ENCODE data around the gene USF1. TPM values are rescaled to one million over a fixed set of nuclear protein-coding genes. Genes with fewer than 3 reads are reported as not detected.

The USF1 gene
- total RNA-seq, 2 donors from 2014 or later: 57.9 to 69.4 TPM

DNA sequence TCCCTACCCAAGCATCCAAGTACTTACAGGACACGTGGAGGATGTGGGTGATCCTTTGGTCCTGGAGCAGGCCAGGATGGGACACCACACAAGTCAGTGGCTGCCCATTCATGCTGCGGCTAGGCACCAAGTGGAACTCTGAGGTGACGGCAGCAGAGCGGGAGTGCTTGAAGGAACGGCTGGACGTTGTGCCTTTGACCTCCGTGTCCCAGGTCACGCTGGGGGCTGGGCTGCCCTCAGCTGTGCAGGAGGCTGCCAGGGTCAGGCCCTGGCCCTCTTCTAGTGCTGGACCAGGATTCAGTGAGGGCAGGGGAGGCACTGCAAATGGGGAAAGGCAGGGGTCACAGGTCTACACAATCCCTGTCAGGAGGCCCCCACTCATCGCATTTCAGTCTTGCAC is 31.6 kb upstream of the USF1 start:
- no peaks in the 10 kb centered on the region for H3K27me3 ChIP-seq (replicated peaks; ENCODE audit: insufficient read depth)
- no peaks in the 10 kb centered on the region for H3K4me1 ChIP-seq (ENCODE audit: control insufficient read depth in 1 of 2, low read depth in 2 of 2)
- TF ChIP-seq, protein P1, sequence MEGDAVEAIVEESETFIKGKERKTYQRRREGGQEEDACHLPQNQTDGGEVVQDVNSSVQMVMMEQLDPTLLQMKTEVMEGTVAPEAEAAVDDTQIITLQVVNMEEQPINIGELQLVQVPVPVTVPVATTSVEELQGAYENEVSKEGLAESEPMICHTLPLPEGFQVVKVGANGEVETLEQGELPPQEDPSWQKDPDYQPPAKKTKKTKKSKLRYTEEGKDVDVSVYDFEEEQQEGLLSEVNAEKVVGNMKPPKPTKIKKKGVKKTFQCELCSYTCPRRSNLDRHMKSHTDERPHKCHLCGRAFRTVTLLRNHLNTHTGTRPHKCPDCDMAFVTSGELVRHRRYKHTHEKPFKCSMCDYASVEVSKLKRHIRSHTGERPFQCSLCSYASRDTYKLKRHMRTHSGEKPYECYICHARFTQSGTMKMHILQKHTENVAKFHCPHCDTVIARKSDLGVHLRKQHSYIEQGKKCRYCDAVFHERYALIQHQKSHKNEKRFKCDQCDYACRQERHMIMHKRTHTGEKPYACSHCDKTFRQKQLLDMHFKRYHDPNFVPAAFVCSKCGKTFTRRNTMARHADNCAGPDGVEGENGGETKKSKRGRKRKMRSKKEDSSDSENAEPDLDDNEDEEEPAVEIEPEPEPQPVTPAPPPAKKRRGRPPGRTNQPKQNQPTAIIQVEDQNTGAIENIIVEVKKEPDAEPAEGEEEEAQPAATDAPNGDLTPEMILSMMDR (IDR thresholded peaks at IDR 0.05): no peak
- H3K27ac ChIP-seq: no peak overlapping the region
- DNase-seq (ENCODE audit: low spot score) (no peak), ATAC-seq (ENCODE audit: insufficient number of reproducible peaks, low FRiP score, low read depth) (no peak)
- H3K4me3 ChIP-seq: no peak overlapping the region
- no peaks in the 10 kb centered on the region for H3K36me3 ChIP-seq
- H3K9me3 ChIP-seq: no peaks in the 10 kb centered on the region

DNA sequence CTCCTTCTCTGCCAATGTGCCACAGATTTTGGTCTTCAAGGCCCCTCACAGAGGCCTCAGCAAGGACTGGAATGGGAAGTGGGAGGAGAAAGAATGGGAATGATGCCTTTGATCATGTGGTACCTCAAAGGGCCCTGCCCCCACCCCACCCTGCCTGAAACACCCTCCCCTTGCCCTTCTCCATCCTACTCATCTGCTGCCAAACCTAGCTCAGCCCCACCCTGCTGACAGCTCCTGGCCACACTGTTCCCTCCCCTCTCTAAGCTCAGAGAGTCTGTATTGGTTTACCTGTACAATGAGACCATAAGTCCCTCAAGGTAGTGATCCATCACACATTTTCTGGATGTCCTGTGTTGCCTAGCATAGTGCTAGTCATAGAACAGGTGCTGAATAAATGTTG is 30.6 kb upstream of the USF1 start:
- no peaks in the 10 kb centered on the region for H3K27me3 ChIP-seq (replicated peaks; ENCODE audit: insufficient read depth)
- H3K4me3 ChIP-seq: no peak overlapping the region
- ATAC-seq (ENCODE audit: insufficient number of reproducible peaks, low FRiP score, low read depth) (no peak), DNase-seq (ENCODE audit: low spot score) (no peak)
- no peaks in the 10 kb centered on the region for H3K9me3 ChIP-seq
- no peaks in the 10 kb centered on the region for H3K4me1 ChIP-seq (ENCODE audit: control insufficient read depth in 1 of 2, low read depth in 2 of 2)
- no peaks in the 10 kb centered on the region for H3K36me3 ChIP-seq
- TF ChIP-seq, protein P1 (IDR thresholded peaks at IDR 0.05): no peak
- no peak overlapping the region for H3K27ac ChIP-seq

DNA sequence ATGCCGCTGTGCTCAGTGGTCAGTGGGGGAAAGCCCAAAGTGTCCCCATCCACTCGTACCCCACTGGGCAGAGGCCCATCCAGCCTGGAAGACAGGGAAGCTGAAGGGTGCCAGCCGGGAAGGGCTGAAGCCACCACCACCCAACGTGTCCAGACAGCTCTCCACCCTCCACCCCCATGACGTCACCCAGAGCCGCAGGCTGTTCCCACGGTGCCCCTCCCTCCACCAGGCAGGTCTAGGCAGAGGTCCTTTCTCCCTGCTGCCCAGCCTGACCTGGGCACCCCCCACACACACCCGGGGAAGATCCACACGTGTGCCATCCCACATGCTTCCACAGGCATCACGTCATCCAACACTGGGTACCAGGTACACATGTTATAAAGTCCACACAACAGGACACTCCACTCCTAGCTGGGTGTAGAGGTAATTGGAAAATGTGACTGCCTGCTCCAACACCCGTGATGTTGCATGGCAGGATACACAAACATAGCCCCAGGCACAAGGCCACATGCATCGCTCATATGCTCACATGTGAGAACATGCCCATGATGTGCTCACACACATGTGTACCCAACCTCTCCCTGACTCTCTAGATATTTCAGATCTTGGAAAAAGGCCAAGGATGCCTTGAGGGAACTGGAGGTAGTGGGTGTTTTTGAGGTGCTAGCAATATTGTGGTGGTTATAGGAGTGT is 29.0 kb upstream of the USF1 start:
- H3K9me3 ChIP-seq: no peaks in the 10 kb centered on the region
- H3K4me3 ChIP-seq: no peak overlapping the region
- no peaks in the 10 kb centered on the region for H3K4me1 ChIP-seq (ENCODE audit: control insufficient read depth in 1 of 2, low read depth in 2 of 2)
- no peaks in the 10 kb centered on the region for H3K27me3 ChIP-seq (replicated peaks; ENCODE audit: insufficient read depth)
- ATAC-seq (ENCODE audit: insufficient number of reproducible peaks, low FRiP score, low read depth) (no peak), DNase-seq (ENCODE audit: low spot score) (no peak)
- TF ChIP-seq, protein P1 (IDR thresholded peaks at IDR 0.05): no peak
- no peaks in the 10 kb centered on the region for H3K36me3 ChIP-seq
- no peak overlapping the region for H3K27ac ChIP-seq

DNA sequence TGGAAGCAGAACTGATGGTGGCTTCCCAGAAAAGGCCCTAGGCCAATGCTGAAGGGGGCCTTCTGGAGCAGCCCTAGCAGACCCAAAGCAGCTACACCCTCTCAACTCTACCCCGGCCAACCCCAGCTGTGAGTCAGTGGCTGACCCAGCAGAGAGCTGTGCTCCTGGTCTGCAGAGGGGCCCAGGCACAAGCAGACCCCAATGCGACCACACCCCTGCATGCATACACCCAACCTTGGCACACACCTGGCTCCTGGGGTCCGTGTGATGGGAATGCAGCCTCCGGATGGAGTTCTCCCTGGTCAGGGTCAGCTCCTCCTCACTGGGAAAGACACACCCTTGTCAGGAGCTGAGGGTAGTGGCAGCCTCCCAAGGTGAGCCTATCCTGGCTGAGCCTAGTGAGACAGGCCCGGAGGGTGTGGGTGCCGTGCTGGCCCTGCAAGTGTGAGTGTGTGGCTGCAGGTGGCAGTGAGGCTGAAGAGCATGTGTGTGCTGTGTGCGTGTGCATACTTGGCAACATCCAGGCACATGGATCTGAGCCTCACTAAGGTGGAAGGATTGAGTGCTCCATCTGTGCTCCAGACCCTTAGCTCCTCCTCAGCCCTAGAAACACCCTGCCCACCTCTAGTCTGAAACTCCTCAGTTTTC is 27.8 kb upstream of the USF1 start:
- Histone ChIP-seq H3K27ac (no peak overlapping the region), H3K4me3 (no peak overlapping the region), H3K27me3 (replicated peaks; ENCODE audit: insufficient read depth) (no peaks in the 10 kb centered on the region), H3K36me3 (no peaks in the 10 kb centered on the region), H3K4me1 (ENCODE audit: control insufficient read depth in 1 of 2, low read depth in 2 of 2) (no peaks in the 10 kb centered on the region), H3K9me3 (no peaks in the 10 kb centered on the region)
- DNase-seq (ENCODE audit: low spot score) (no peak), ATAC-seq (ENCODE audit: insufficient number of reproducible peaks, low FRiP score, low read depth) (no peak)
- TF ChIP-seq, protein P1 (IDR thresholded peaks at IDR 0.05): no peak

DNA sequence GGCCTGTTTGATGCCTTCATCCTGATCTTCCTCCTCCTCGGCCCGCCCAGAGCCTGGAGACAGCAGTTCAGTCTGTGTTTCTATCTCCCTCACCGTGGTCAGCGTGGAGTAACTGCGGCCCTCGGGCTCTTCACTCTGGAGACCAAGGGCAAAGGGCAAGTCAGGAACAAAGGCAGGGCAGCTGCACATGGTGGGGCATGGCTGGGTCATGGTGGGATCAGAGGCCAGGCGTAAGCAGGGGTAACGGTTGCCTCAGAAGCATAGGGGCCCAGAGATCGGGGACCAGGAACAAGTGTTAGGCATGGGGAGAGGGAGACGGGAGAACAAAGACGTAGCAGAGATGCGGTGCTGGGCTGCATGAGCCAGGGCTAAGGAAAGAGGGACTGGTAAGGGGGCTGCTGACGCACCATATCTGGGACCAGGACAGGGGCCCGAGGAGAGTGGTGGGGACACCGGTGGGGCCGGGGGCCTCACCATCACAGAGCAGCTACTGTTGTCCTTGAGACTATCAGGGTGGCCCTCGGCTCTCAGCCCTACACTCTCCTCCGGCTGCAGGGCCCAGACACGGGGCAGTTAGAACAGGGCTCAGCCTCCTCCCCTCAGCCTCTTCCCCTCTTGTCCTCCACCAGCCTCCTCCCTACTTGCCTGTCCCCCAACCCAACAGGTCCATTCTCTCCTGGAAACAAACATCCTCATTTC is 27.1 kb upstream of the USF1 start:
- H3K27me3 ChIP-seq (replicated peaks; ENCODE audit: insufficient read depth): no peaks in the 10 kb centered on the region
- TF ChIP-seq, protein P1 (IDR thresholded peaks at IDR 0.05): no peak
- no peaks in the 10 kb centered on the region for H3K9me3 ChIP-seq
- H3K27ac ChIP-seq: no peak overlapping the region
- no peak overlapping the region for H3K4me3 ChIP-seq
- no peak for ATAC-seq (ENCODE audit: insufficient number of reproducible peaks, low FRiP score, low read depth)
- H3K36me3 ChIP-seq: no peaks in the 10 kb centered on the region
- DNase-seq (ENCODE audit: low spot score): no peak
- H3K4me1 ChIP-seq (ENCODE audit: control insufficient read depth in 1 of 2, low read depth in 2 of 2): no peaks in the 10 kb centered on the region
